ENCODE results near the gene GPR146.

DNA sequence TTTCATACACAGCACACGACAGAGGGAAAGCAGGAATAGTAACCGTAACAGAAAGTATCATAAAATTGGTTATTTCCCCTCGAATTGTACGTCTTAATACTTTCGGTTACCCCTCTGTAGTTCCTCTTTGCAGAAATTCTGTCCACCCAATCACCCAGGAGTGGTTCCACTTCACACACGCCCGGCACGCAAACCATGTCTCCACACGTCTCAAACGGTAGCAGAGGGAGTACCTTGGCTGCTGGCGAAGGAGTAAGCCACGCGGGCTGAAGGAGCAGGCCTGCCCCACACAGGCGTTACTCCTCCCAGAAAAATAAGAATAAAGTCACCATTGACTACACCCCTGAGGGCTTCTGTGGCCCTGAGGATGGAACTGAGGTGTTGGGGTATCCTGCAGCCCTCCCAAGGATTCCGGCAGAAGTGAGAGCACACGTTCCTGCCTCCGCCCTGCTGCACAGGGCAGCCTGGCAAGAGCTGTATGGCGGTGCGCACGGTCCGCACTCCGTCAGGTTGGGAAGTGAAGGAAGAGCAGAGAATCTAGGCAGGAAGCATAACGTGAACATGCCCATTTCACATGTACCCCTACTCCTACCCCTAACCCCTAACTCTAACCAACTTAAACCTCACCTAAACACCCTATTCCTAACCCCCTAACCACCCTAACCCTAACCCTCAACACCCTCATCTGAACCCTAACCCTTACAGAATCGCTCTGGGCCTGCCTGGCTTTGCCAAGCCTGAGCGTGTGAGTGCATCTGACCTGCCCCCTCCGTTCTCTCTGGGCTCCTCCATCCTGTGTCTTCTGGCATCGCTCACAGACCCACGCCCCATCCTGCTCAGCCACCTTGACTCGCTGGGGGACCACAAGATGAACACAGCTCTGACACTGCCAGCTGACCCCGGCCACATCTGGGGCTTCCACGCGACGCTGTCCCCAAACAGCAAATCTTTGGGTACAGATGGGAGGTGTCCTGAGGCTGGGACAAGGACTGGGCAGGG, 18.2 kb downstream of the GPR146 start:
- TF ChIP-seq CTCF (IDR thresholded peaks at IDR 0.05; ENCODE audit: poor library complexity) (no peak), EZH2phosphoT487 (IDR thresholded peaks at IDR 0.05; ENCODE audit: low read depth, severe bottlenecking, unreplicated experiment) (no peak)
